Measurements from ENCODE around the gene SLC5A9. TPM values are rescaled to one million over a fixed set of nuclear protein-coding genes. Genes with fewer than 3 reads are reported as not detected.

The SLC5A9 gene
- polyA plus RNA-seq, 1 donor (not counting 4 experiments of a cell fraction or from before 2014, with no cell fraction given), result not detected

GRCh38 chr1:48182439-48182838, 40.1 kb upstream of the SLC5A9 start:
- Histone ChIP-seq H3K9me3 (ENCODE audit: control insufficient read depth, low read depth, low read length) (peaks cover 3% of the 10 kb centered on the region), H3K9me1 (ENCODE audit: control insufficient read depth, extremely low read depth, insufficient read depth, low read length) (no peaks in the 10 kb centered on the region), H2AFZ (ENCODE audit: control insufficient read depth, low read length) (peak overlapping the region; percentile 57), H3K4me1 (ENCODE audit: control insufficient read depth, extremely low read depth, insufficient read depth, low read length) (peaks cover 3% of the 10 kb centered on the region), H3K36me3 (ENCODE audit: control insufficient read depth in 2 of 2, extremely low read depth in 1 of 2, insufficient read depth in 2 of 2, low read length in 2 of 2) (no peaks in the 10 kb centered on the region), H3K27ac (ENCODE audit: control insufficient read depth, insufficient read depth, low read length) (no peak overlapping the region), H3K4me2 (ENCODE audit: control insufficient read depth, extremely low read depth, insufficient read depth, low read depth, low read length) (no peak overlapping the region), H4K20me1 (ENCODE audit: control insufficient read depth, extremely low read depth, insufficient read depth, low read length) (no peaks in the 10 kb centered on the region), H3K27me3 (ENCODE audit: control insufficient read depth, extremely low read depth, insufficient read depth, low read length) (no peaks in the 10 kb centered on the region), H3K79me2 (ENCODE audit: control insufficient read depth, insufficient read depth, low read length) (no peaks in the 10 kb centered on the region), H3K9ac (ENCODE audit: control insufficient read depth, extremely low read depth, insufficient read depth, low read length) (no peak overlapping the region), H3K4me3 (ENCODE audit: control insufficient read depth in 2 of 3, extremely low read depth in 1 of 3, insufficient read depth in 2 of 3, low read depth in 1 of 3, low read length in 3 of 3) (no peak overlapping the region)
- dilution Hi-C loops (cut with MboI; ENCODE audit: extremely low pct_ligation_motif_present, low sequenced_read_pairs), result no loop called here
- DNase-seq (ENCODE audit: low read depth, low spot score), result no peak
- peak; percentile 52 for FAIRE-seq
- TF ChIP-seq CTCF (optimal IDR thresholded peaks at IDR 0.05 in 1 of 3, IDR thresholded peaks at IDR 0.05 in 1 of 3, conservative IDR thresholded peaks at IDR 0.05 in 1 of 3; ENCODE audit: extremely low read depth in 1 of 3, insufficient read depth in 2 of 3, low read length in 3 of 3), result no peak
- TF ChIP-seq EZH2 (IDR thresholded peaks at IDR 0.05; ENCODE audit: low read length), result no peak

- no peak for FAIRE-seq
- Histone ChIP-seq H3K9me3 (ENCODE audit: control insufficient read depth, low read depth, low read length) (peaks cover 6% of the 10 kb centered on the region), H3K9ac (ENCODE audit: control insufficient read depth, extremely low read depth, insufficient read depth, low read length) (no peak overlapping the region), H3K4me2 (ENCODE audit: control insufficient read depth, extremely low read depth, insufficient read depth, low read depth, low read length) (no peak overlapping the region), H3K79me2 (ENCODE audit: control insufficient read depth, insufficient read depth, low read length) (no peaks in the 10 kb centered on the region), H4K20me1 (ENCODE audit: control insufficient read depth, extremely low read depth, insufficient read depth, low read length) (no peaks in the 10 kb centered on the region), H3K36me3 (ENCODE audit: control insufficient read depth in 2 of 2, extremely low read depth in 1 of 2, insufficient read depth in 2 of 2, low read length in 2 of 2) (no peaks in the 10 kb centered on the region), H3K27me3 (ENCODE audit: control insufficient read depth, extremely low read depth, insufficient read depth, low read length) (no peaks in the 10 kb centered on the region), H2AFZ (ENCODE audit: control insufficient read depth, low read length) (no peak overlapping the region), H3K4me1 (ENCODE audit: control insufficient read depth, extremely low read depth, insufficient read depth, low read length) (peaks cover 7% of the 10 kb centered on the region), H3K9me1 (ENCODE audit: control insufficient read depth, extremely low read depth, insufficient read depth, low read length) (no peaks in the 10 kb centered on the region), H3K4me3 (ENCODE audit: control insufficient read depth in 2 of 3, extremely low read depth in 1 of 3, insufficient read depth in 2 of 3, low read depth in 1 of 3, low read length in 3 of 3) (no peak overlapping the region), H3K27ac (ENCODE audit: control insufficient read depth, insufficient read depth, low read length) (no peak overlapping the region)
- no peak for DNase-seq (ENCODE audit: low read depth, low spot score)
- dilution Hi-C loops (cut with MboI; ENCODE audit: extremely low pct_ligation_motif_present, low sequenced_read_pairs), result no loop called here
- TF ChIP-seq CTCF (optimal IDR thresholded peaks at IDR 0.05 in 1 of 3, IDR thresholded peaks at IDR 0.05 in 1 of 3, conservative IDR thresholded peaks at IDR 0.05 in 1 of 3; ENCODE audit: extremely low read depth in 1 of 3, insufficient read depth in 2 of 3, low read length in 3 of 3), result no peak
- no peak for TF ChIP-seq EZH2 (IDR thresholded peaks at IDR 0.05; ENCODE audit: low read length)
These were observed 36.1 kb upstream of the SLC5A9 start for GRCh38 chr1:48186306-48186839.
